DMS79 treated with DMSO at 0.1 percent for 48 hours (cell line): ENCODE results near the gene RTN4R.

Experiments used
- DNase-seq: peaks from one replicate; lab custom pipeline; 2025; lab: John Stamatoyannopoulos, UW

RTN4R gene

DNA sequence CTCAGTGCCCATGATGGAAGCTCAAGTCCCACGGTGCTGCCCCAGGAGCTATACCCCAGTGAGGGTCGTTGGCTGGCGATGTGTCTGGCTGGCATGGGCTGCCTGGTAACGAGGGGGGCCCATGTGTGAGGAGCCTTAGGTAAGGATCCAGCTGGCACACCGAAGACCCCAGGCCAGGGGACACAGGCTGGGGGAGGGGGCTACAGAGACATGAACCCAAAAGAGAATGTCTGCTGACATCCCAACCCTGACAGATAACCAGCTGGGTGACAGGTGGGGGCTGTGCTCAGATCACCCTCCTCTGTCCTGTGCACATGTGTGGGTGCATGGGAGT is 39.2 kb downstream of the RTN4R start:
- DNase-seq = no peak

DNA sequence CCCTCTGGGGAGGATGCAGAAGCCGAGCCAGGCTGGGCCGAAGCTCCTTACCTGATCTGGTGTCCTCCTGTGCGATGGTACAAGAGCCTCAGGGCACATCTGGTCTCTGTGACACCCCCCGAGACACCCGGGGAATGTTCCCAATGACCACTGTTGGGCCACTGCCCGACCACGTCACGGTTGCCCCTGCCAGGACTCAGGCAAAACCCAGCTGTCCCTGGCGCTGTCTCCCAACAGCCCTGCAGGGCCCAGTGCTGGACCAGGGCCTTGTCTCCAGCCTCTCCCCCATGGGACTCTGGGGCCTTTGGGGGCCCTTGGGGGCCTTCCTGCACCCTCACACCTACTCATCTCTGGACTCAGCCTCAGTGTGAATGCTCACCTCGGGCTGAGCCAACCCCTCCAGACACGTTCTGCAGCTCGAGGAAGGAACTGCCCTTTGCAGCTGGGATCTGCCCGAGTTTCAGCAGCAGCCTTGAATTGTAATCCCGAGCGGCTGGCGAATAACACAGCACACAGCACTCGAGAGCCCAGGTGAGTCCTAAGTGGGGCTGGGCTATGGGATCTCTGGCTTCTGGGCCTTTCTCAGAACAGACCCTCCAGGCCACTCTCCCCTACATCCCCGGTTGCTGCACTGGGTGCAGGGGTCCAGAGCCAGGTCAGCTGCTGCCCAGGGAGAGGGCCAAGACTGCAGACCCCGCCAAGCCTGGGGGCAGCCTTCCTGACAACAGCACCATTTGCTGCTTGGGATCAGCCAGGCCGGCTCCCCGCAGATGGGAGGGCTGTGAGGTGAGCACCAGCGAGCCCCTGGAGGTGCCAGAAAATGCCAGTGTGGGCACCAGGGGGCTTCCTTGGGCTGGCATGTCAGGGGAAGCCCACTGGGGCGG is 39.8 kb downstream of the RTN4R start:
- no peak for DNase-seq

DNA sequence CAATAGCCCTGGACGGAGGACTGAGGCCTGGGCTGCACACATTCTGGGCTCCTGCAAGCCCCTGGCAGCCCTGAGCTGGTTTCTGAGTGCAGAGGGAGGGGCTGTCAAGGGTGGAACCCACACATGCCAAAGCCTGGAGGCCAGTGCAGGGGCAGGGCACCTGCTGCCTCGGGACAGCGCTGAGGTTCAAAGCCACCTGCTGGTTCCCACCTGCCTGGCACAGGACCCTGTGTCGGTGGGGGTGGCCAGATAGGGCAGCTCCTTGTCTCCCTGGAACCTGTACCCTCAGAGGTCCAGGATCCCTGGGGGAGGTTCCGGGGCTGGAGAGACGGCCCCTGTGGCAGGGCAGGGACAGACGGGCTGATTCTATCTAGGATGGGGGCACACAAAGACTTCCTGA is 40.8 kb downstream of the RTN4R start:
- DNase-seq = peak; percentile 18

DNA sequence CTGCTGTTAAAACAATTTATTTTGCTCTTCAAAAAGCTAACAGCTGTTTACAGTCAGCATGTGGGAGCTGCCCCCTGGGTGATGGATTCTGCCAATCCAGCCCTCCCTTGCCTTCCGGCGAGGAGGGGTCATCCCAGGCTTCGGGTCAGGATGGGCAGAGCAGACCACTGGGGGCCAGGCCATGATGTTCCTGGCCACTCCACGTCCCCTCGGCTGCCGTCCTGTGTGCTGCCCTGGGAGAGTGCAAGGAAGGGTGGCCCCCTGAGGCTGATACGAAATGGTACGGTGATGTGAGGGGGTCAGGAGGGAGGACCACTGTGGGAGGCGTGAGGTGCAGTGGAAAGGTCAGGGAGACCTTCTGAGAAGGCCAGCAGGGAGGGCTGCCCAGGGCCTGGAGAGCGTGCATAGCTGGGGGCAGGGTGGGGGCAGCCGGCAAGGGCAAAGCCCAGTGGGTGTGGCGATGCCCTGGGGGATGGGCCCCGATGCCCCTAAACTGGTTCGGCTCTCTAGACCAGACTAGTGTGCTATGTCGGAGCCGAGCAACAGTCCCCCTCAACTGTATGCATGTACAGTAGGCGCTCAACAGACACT is 41.3 kb downstream of the RTN4R start:
- no peak for DNase-seq

DNA sequence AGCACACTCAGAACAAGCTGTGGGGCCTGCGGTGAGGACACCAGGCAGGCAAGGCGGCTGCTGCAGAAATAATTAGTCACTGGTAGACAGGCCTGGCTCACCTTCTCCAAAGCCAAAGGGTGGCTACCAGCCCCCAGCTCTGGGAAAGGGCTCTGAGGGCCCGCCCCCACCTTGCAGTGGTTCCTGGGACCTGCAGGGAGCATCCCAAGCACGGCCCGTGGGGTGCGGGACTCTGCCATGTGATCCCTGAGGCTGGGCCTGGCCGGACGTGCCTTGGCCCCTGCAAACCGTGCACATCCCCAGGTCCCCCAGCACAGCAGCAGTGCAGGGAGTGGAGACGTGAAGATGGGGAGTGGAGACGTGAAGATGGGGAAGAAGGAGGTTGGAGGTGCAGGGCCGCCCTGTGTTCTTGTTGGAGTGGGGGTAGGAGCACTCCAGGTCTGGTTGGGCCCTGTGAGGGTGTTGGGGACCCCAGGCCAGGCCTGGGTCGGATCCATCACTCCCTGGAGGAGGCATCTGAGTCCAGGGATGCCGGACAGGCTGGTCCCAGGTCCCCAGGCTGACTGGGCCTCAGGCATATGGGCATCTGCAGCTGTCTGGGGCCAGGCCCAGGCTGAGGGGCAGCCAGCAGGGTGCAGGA is 41.9 kb downstream of the RTN4R start:
- DNase-seq = no peak

GRCh38 chr22:20225693-20225966 is 42.5 kb downstream of the RTN4R start:
- no peak for DNase-seq

DNA sequence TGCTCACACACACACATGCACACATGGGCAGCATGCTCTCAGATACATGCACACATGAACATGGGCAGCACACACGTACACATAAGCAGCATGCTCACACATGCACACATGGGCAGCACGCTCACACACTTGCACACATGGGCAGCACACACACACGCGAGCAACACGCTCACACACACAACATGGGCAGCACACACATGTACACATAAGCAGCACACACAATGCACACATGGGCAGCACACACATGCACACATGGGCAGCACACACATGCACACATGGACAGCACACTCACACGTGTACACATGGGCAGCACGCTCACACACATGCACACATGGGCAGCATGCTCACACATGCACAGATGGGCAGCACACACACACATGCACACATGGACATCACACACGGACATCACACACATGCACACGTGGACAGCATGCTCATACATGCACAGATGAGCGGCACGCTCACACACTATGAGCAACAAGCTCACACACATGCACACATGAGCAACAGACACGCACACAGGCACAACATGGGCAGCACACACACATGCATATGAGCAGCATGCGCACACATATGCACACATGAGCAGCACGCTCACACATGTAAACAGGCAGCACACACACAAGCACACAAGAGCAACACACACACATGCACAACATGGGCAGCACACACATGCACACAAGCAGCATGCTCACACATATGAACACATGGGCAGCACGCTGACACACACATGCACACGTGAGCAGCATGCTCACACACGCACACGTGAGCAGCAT is 43.0 kb downstream of the RTN4R start:
- DNase-seq = no peak

DNA sequence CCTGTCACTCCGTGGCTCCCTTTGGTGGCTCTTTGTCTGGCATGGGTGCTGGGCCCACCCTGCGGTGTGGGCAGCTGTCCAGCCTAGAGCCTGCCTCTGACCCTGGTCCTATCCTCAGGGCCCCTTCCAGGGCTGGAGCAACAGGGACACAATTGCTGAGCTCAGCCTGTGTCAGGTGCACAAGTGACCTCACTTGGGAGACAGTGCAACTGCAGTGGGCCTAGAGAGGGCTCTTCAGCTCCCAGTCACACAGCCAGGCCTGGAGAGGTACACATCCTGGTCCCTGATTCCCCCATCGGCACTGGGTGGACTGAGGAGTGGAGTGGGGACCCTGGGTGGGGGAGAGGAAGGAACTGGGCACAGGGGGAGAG is 43.9 kb downstream of the RTN4R start:
- no peak for DNase-seq

DNA sequence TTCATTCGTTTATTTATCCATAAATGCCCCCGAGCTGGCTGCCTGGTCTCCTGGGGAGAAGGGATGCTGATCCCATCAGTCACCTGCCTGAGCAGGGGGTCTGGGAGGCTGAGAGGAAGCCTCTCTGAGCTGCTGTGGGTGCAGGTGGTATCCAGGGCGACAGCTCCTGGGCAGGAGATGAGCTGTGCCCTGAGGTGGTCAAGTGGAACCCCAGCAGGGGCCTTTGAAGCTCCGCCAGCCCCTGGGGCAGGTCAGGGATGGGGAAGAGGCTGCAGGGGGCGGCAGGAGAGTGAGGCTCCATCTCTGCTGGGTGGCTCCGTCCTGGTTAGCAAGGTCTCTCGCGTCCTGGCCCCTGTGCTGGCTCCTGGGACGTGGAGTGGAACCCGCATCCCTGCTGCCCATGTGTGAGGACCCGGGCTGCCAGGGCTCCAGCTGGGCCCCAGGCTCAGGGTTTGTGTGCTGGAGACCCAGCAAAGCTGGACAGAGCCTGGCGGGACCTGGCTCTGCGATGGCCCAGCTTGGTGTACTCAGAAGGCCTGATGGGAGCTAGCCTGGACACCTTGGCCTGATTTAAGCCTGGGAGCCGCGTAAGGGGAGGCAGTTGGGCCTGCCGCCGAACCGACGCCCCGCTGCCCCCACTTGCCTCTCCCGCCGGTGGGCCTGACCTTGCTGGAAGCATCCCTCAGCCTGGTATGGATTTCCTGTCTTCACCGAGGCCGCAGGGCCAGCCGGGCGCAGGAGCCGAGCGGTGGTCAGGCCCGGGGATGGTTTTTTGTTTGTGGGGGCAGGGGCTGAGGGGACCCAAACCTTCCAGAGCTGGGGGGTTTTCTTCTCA is 44.5 kb downstream of the RTN4R start:
- DNase-seq = no peak

DNA sequence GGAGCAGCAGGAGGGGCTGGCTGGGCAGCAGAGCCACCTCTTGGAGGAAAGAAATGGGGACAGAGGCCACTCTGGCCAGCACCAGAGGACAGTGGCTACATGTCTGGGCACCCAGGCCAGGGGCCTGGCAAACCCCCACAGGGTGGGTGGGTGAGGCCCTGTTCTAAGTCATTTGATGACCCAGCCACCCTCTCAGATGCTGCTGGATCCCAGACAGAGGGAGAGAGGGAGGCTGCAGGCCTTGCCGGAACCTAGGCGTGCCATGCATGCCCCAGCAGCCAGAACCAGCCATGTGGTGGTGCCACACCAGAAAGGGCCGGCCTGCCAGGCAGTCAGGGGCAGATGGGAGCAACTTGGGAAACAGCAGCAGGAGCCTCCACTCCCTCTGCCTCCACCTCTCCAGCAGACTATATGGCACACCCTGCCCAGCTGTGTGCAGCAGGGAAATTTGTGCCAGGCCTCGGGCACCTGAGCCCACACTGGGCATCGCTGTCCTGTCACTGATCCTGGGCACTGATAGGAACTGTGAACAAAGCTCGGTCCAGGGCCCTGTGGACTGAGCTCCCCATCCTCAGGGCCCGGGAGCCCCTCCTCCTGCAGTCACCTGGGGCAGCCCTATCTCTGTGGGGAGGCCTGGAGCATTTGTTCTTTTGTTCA is 45.2 kb downstream of the RTN4R start:
- no peak for DNase-seq

- DNase-seq = no peak
These were observed 46.4 kb downstream of the RTN4R start for GRCh38 chr22:20221421-20222340.

DNA sequence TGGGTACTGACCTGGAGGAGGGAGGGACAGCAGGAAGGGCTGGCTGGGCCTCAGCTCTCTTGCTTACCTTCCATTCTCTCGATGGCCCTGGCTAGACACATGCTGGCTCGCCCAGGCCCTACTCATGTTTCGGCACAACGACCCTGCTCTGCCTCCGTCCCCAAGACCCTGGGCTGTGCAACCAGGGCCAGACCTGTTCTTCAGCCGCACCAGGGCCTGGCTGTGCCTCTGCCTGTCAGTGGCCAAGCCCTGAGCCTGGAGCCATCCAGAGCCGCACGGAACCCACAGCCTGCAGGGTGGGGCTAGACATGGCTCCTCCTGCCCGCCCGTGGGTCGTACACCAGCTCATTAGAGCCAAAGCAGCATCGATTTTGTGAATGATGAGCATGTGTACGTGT is 47.5 kb downstream of the RTN4R start:
- no peak for DNase-seq

GRCh38 chr22:20219667-20220628 is 48.2 kb downstream of the RTN4R start:
- DNase-seq = no peak

GRCh38 chr22:20218987-20219386 is 49.1 kb downstream of the RTN4R start:
- DNase-seq = no peak

GRCh38 chr22:20218326-20218872 is 49.7 kb downstream of the RTN4R start:
- no peak for DNase-seq

DNA sequence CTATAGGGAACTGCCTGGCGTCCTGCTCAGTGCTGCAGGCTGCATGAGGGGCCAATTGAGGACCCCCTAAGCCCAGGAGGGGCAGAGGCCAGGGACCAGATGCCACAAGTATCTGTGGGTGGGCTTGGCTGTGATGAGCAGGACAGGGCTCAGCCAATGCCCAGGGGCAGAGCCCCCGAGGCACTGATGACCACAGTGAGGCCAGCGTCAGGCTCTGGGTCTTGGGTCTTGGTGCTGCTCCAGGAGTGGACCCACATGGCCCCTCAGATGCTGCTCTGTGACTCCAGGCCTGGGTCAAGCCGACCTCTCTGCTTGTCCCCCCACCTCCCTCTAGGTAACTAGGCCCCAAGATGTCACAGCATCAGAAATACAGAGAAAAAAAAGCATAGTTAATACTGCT is 50.6 kb downstream of the RTN4R start:
- no peak for DNase-seq

- no peak for DNase-seq
These were observed 51.1 kb downstream of the RTN4R start for GRCh38 chr22:20216863-20217499.

GRCh38 chr22:20215742-20216141 is 52.4 kb downstream of the RTN4R start:
- DNase-seq = no peak
